H9 (cell line): ENCODE measurements around the gene MIA3. TPM values are rescaled to one million over a fixed set of nuclear protein-coding genes. Genes with fewer than 3 reads are reported as not detected.

ENCODE experiments used
- DNase-seq: peaks from one replicate; pipeline ENCODE4 v3.0.0-alpha.2; 2017
- H2AFZ ChIP-seq: one replicate; pipeline ENCODE4 v1.6.1; 2013; ENCODE audit warnings: mild to moderate bottlenecking, low read length, control low read depth, moderate library complexity
- H2AK5ac ChIP-seq: 2 replicates; pipeline ENCODE4 v1.6.1; 2013; ENCODE audit warnings: low read length, control low read depth, mixed read lengths; ENCODE audit not compliant: insufficient read length
- H2BK120ac ChIP-seq: one replicate; pipeline ENCODE4 v1.6.1; 2013; ENCODE audit warnings: low read depth, mild to moderate bottlenecking, low read length, control low read depth, inconsistent platforms; ENCODE audit not compliant: poor library complexity, severe bottlenecking
- H2BK12ac ChIP-seq: 2 replicates; pipeline ENCODE4 v1.6.1; 2013; ENCODE audit warnings: low read length, control low read depth, mixed read lengths, low read depth; ENCODE audit not compliant: insufficient read length
- H2BK15ac ChIP-seq: 2 replicates; pipeline ENCODE4 v1.6.1; 2013; ENCODE audit warnings: low read depth, low read length, control low read depth
- H2BK20ac ChIP-seq: one replicate; pipeline ENCODE4 v1.6.1; 2013; ENCODE audit warnings: low read depth, mild to moderate bottlenecking, low read length, control low read depth, inconsistent platforms; ENCODE audit not compliant: poor library complexity, severe bottlenecking
- H2BK5ac ChIP-seq: 2 replicates; pipeline ENCODE4 v1.6.1; 2013; ENCODE audit warnings: low read length, control low read depth, mixed read lengths; ENCODE audit not compliant: insufficient read length
- H3K14ac ChIP-seq: 2 replicates; pipeline ENCODE4 v1.6.1; 2013; ENCODE audit warnings: low read length, control low read depth; ENCODE audit not compliant: insufficient read depth
- H3K18ac ChIP-seq: 2 replicates; pipeline ENCODE4 v1.6.1; 2013; ENCODE audit warnings: low read depth, mild to moderate bottlenecking, mixed read lengths, low read length, control low read depth; ENCODE audit not compliant: insufficient read length
- H3K23ac ChIP-seq: 2 replicates; pipeline ENCODE4 v1.6.1; 2013; ENCODE audit warnings: low read length, control low read depth, mixed read lengths, low read depth; ENCODE audit not compliant: insufficient read length
- H3K23me2 ChIP-seq: 2 replicates; pipeline ENCODE4 v1.6.1; 2013; ENCODE audit warnings: low read depth, mild to moderate bottlenecking, mixed read lengths, low read length, control low read depth; ENCODE audit not compliant: insufficient read length, poor library complexity, severe bottlenecking
- H3K27ac ChIP-seq: 2 replicates; pipeline ENCODE4 v1.5.1; 2013; ENCODE audit warnings: low read length, control low read depth, mixed read lengths, low read depth; ENCODE audit not compliant: insufficient read length
- H3K27me3 ChIP-seq: 2 replicates; pipeline ENCODE4 v1.6.1; 2013; ENCODE audit warnings: low read length, control low read depth, inconsistent platforms; ENCODE audit not compliant: insufficient read depth
- H3K4ac ChIP-seq: 2 replicates; pipeline ENCODE4 v1.6.1; 2013; ENCODE audit warnings: low read depth, mild to moderate bottlenecking, control low read depth, inconsistent platforms, low read length, moderate library complexity
- H3K4me1 ChIP-seq: 2 replicates; pipeline ENCODE4 v1.6.1; 2013; ENCODE audit warnings: low read length, control low read depth, inconsistent platforms; ENCODE audit not compliant: insufficient read depth
- H3K4me2 ChIP-seq: 2 replicates; pipeline ENCODE4 v1.6.1; 2013; ENCODE audit warnings: low read length, control low read depth, mixed read lengths; ENCODE audit not compliant: insufficient read length, insufficient read depth
- H3K56ac ChIP-seq: 2 replicates; pipeline ENCODE4 v1.6.1; 2013; ENCODE audit warnings: low read depth, mild to moderate bottlenecking, mixed read lengths, low read length, control low read depth; ENCODE audit not compliant: insufficient read length
- H3K79me1 ChIP-seq: 2 replicates; pipeline ENCODE4 v1.6.1; 2013; ENCODE audit warnings: low read depth, mild to moderate bottlenecking, moderate library complexity, low read length, control low read depth, inconsistent platforms; ENCODE audit not compliant: insufficient read depth, poor library complexity, severe bottlenecking
- H3K79me2 ChIP-seq: 2 replicates; pipeline ENCODE4 v1.6.1; 2013; ENCODE audit warnings: low read length, control low read depth, inconsistent platforms; ENCODE audit not compliant: insufficient read depth
- H3K9ac ChIP-seq: 2 replicates; pipeline ENCODE4 v1.6.1; 2013; ENCODE audit warnings: low read length, control low read depth, mixed read lengths; ENCODE audit not compliant: insufficient read length; ENCODE audit errors: extremely low read depth
- H3K9me3 ChIP-seq: one replicate; pipeline ENCODE4 v1.6.1; 2013; ENCODE audit warnings: low read depth, low read length, inconsistent platforms; ENCODE audit not compliant: control insufficient read depth
- H3T11ph ChIP-seq: one replicate; pipeline ENCODE4 v1.6.1; 2013; ENCODE audit warnings: mild to moderate bottlenecking, low read length, control low read depth, inconsistent platforms
- H4K20me1 ChIP-seq: one replicate; pipeline ENCODE4 v1.6.1; 2013; ENCODE audit not compliant: control insufficient read depth, insufficient read length, insufficient read depth
- H4K5ac ChIP-seq: 2 replicates; pipeline ENCODE4 v1.6.1; 2013; ENCODE audit warnings: low read depth, mild to moderate bottlenecking, mixed read lengths, low read length, control low read depth; ENCODE audit not compliant: insufficient read length
- H4K8ac ChIP-seq: replicated peaks from 2 replicates; pipeline ENCODE4 v1.6.1; 2013; ENCODE audit warnings: low read length, control low read depth, mixed read lengths, low read depth; ENCODE audit not compliant: insufficient read length
- H4K91ac ChIP-seq: 2 replicates; pipeline ENCODE4 v1.6.1; 2013; ENCODE audit warnings: low read depth, mild to moderate bottlenecking, moderate library complexity, mixed read lengths, low read length, control low read depth; ENCODE audit not compliant: insufficient read length
- H3K27ac Mint-ChIP-seq, 3 experiments: 2 replicates in 2 of 3; 3 replicates in 1 of 3; pipeline ENCODE4 v1.8.0; 2020 to 2021; ENCODE audit warnings: mixed read lengths in 3 of 3, mild to moderate bottlenecking in 1 of 3, moderate library complexity in 1 of 3
- H3K27me3 Mint-ChIP-seq: 2 replicates; pipeline ENCODE4 v1.8.0; 2021; ENCODE audit warnings: low read depth, mild to moderate bottlenecking, moderate library complexity, mixed read lengths
- H3K36me3 Mint-ChIP-seq, 3 experiments: 2 replicates in 2 of 3; 3 replicates in 1 of 3; pipeline ENCODE4 v1.8.0; 2020 to 2021; ENCODE audit warnings: low read depth in 3 of 3, mixed read lengths in 3 of 3; ENCODE audit not compliant: insufficient read depth in 1 of 3
- H3K4me1 Mint-ChIP-seq, 2 experiments: 2 replicates each; pipeline ENCODE4 v1.8.0; 2020; ENCODE audit warnings: mixed read lengths in 2 of 2
- H3K4me3 Mint-ChIP-seq, 2 experiments: 2 replicates in 1 of 2; 3 replicates in 1 of 2; pipeline ENCODE4 v1.8.0; 2020 to 2021; ENCODE audit warnings: mild to moderate bottlenecking in 2 of 2, mixed read lengths in 2 of 2, moderate library complexity in 1 of 2
- H3K9me3 Mint-ChIP-seq, 2 experiments: 2 replicates in 1 of 2; 3 replicates in 1 of 2; pipeline ENCODE4 v1.8.0; 2020; ENCODE audit warnings: mild to moderate bottlenecking in 2 of 2, mixed read lengths in 2 of 2, moderate library complexity in 1 of 2
- WGBS: extraction: QIAGEN DNeasy Blood & Tissue Kit; methylation state at CpG from one replicate; pipeline ENCODE4 v1.1.7; 2013; ENCODE audit warnings: missing lambda C conversion rate, low lambda C conversion rate, mixed read lengths; ENCODE audit not compliant: insufficient read length; ENCODE audit errors: extremely low coverage; 5-methylcytosine and 5-hydroxymethylcytosine counted together
- total RNA-seq: library from RNA; stranded (reverse); gene quantifications from 2 replicates; pipeline ENCODE4 v1.2.1, GENCODE V29; 2021
- TF ChIP-seq, protein P1 (sequence below): fragments of 200-600 bp; sonication (generic); conservative IDR thresholded peaks from 3 replicates; pipeline ENCODE4 v1.8.0; 2021; ENCODE audit warnings: antibody characterized with exemption, mild to moderate bottlenecking

Gene MIA3
- total RNA-seq, 1 experiment from 2014 or later = 55.5 TPM

GRCh38 chr1:222694927-222695326 lies 77.0 kb downstream of the MIA3 start:
- Histone ChIP-seq H3T11ph (no peak overlapping the region), H3K56ac (no peak overlapping the region), H4K5ac (no peak overlapping the region), H3K79me1 (peaks cover 3% of the 10 kb centered on the region), H2BK120ac (no peak overlapping the region), H3K14ac (no peak overlapping the region), H3K23me2 (no peaks in the 10 kb centered on the region), H2BK12ac (no peak overlapping the region), H3K79me2 (no peaks in the 10 kb centered on the region; the same call in 1 of the 2 replicates), H3K18ac (no peak overlapping the region), H3K9ac (no peak overlapping the region), H4K91ac (no peak overlapping the region), H3K27me3 (no peaks in the 10 kb centered on the region), H2BK20ac (no peak overlapping the region), H3K23ac (no peak overlapping the region), H3K4me1 (no peaks in the 10 kb centered on the region), H3K4ac (no peak overlapping the region), H4K20me1 (no peaks in the 10 kb centered on the region), H2BK15ac (no peak overlapping the region), H2AK5ac (no peak overlapping the region), H3K27ac (no peak overlapping the region), H3K9me3 (no peaks in the 10 kb centered on the region), H4K8ac (no peak overlapping the region), H2BK5ac (no peak overlapping the region), H3K4me2 (no peak overlapping the region), H2AFZ (no peak overlapping the region)
- no CpG with 5 or more reads among the region's 5 CpGs for WGBS
- no peaks in the 10 kb centered on the region for H3K4me1 Mint-ChIP-seq
- no peaks in the 10 kb centered on the region for H3K27me3 Mint-ChIP-seq
- no peak overlapping the region for H3K4me3 Mint-ChIP-seq
- TF ChIP-seq, protein P1, sequence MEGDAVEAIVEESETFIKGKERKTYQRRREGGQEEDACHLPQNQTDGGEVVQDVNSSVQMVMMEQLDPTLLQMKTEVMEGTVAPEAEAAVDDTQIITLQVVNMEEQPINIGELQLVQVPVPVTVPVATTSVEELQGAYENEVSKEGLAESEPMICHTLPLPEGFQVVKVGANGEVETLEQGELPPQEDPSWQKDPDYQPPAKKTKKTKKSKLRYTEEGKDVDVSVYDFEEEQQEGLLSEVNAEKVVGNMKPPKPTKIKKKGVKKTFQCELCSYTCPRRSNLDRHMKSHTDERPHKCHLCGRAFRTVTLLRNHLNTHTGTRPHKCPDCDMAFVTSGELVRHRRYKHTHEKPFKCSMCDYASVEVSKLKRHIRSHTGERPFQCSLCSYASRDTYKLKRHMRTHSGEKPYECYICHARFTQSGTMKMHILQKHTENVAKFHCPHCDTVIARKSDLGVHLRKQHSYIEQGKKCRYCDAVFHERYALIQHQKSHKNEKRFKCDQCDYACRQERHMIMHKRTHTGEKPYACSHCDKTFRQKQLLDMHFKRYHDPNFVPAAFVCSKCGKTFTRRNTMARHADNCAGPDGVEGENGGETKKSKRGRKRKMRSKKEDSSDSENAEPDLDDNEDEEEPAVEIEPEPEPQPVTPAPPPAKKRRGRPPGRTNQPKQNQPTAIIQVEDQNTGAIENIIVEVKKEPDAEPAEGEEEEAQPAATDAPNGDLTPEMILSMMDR = no peak
- DNase-seq = no peak
- H3K9me3 Mint-ChIP-seq = 0 out of 5 replicates have a peak, but pooled peaks cover 0 to 2% of the 10 kb centered on the region in 2 experiments
- peaks cover 6 to 10% (median 10%) of the 10 kb centered on the region in 3 experiments; a peak in 6 of 7 replicates for H3K36me3 Mint-ChIP-seq
- no peak overlapping the region for H3K27ac Mint-ChIP-seq
